Astrocyte (in vitro differentiated cells and primary cell): ENCODE data around the gene ZNF892.

ENCODE experiments used
- CTCF ChIP-seq: IDR thresholded peaks from 2 replicates; pipeline ENCODE4 v1.5.1; 2011; ENCODE audit warnings: low read depth, mild to moderate bottlenecking, inconsistent platforms, low read length, moderate library complexity; ENCODE audit not compliant: insufficient read depth
- EZH2 ChIP-seq: IDR thresholded peaks from 2 replicates; pipeline ENCODE4 v1.6.1; 2012; ENCODE audit warnings: mild to moderate bottlenecking, low read length, inconsistent platforms; ENCODE audit not compliant: insufficient read depth

DNA sequence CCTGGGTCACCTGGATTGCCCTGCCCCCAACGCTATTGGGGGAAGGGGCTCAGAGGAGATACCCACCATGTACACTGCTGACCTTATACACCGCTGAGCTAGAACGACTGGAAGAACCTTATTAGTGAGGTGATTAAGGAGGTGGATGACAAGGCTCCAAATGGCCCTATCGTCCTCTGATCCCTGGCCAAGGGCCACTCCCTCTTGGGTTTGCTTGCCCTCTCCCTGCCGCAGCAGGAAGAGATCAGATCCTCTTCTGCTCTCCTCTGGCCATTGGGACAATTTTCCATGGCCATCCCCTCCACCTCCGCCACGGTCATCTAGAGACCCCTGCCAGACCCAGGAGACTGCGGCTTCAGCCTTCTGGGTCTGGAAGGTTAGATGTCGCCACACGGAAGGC, 48.9 kb upstream of the ZNF892 start:
- TF ChIP-seq EZH2 = no peak
- TF ChIP-seq CTCF = no peak
